A673 (cell line): ENCODE data around the gene ZNF827. TPM values are rescaled to one million over a fixed set of nuclear protein-coding genes. Genes with fewer than 3 reads are reported as not detected.

ENCODE experiments used
- BruUV-seq: library from RNA; stranded (reverse); fragments of 400-500 nt; replicated peaks from 2 replicates; lab custom pipeline; 2021; lab: Mats Ljungman, UMichigan
- CTCF ChIA-PET: fragments of 300-600 bp; sonication (Branson Sonifier 250); formaldehyde crosslinking; loops from one replicate; lab custom pipeline; 2022; ENCODE audit warnings: antibody characterized with exemption; lab: Charles Lee
- POLR2A ChIA-PET: fragments of 300-600 bp; sonication (Branson Sonifier 250); formaldehyde crosslinking; loops from one replicate; lab custom pipeline; 2022; ENCODE audit warnings: antibody characterized with exemption; ENCODE audit not compliant: low non-redundant PET; lab: Charles Lee
- DNase-seq: peaks from one replicate; pipeline ENCODE4 v3.0.0-alpha.2; 2015; ENCODE audit warnings: low spot score
- H3K27ac ChIP-seq: fragments of 200-600 bp; sonication (generic); 2 replicates; pipeline ENCODE4 v1.5.1; 2016; ENCODE audit warnings: mixed run types, low read depth, mild to moderate bottlenecking, mixed read lengths, antibody characterized with exemption, low read length; ENCODE audit not compliant: poor library complexity, severe bottlenecking
- H3K27me3 ChIP-seq: fragments of 200-600 bp; sonication (generic); replicated peaks from 2 replicates; pipeline ENCODE4 v1.6.1; 2017; ENCODE audit warnings: mixed run types, low read depth, mild to moderate bottlenecking, mixed read lengths, antibody characterized with exemption, low read length; ENCODE audit not compliant: insufficient read depth, poor library complexity
- H3K36me3 ChIP-seq: fragments of 200-600 bp; sonication (generic); 2 replicates; pipeline ENCODE4 v1.6.1; 2016; ENCODE audit warnings: mixed run types, mild to moderate bottlenecking, mixed read lengths, antibody characterized with exemption, low read length; ENCODE audit not compliant: insufficient read depth, poor library complexity, severe bottlenecking
- H3K4me1 ChIP-seq: fragments of 200-600 bp; sonication (generic); 2 replicates; pipeline ENCODE4 v1.6.1; 2017; ENCODE audit warnings: mixed run types, mild to moderate bottlenecking, mixed read lengths, antibody characterized with exemption, low read length; ENCODE audit not compliant: insufficient read depth, poor library complexity, severe bottlenecking
- H3K4me3 ChIP-seq: fragments of 200-600 bp; sonication (generic); 2 replicates; pipeline ENCODE4 v1.5.1; 2016; ENCODE audit warnings: low read depth, mixed run types, mild to moderate bottlenecking, mixed read lengths, low read length; ENCODE audit not compliant: poor library complexity, severe bottlenecking
- H3K9me3 ChIP-seq: fragments of 200-600 bp; sonication (generic); 2 replicates; pipeline ENCODE4 v1.6.1; 2016; ENCODE audit warnings: mixed run types, low read depth, mild to moderate bottlenecking, mixed read lengths, antibody characterized with exemption, low read length; ENCODE audit not compliant: poor library complexity, severe bottlenecking
- CTCF ChIP-seq: fragments of 300-800, 200-600 bp; sonication (generic); conservative IDR thresholded peaks from 2 replicates; pipeline ENCODE4 v1.5.1; 2017; ENCODE audit warnings: low read depth, mild to moderate bottlenecking, antibody characterized with exemption, low read length, moderate library complexity, mixed read lengths
- EZH2 ChIP-seq: fragments of 200-600 bp; sonication (generic); IDR thresholded peaks from 2 replicates; pipeline ENCODE4 v1.6.1; 2017; ENCODE audit warnings: borderline replicate concordance, low read depth, mild to moderate bottlenecking, mixed read lengths, antibody characterized with exemption, low read length; ENCODE audit not compliant: poor library complexity, severe bottlenecking
- intact Hi-C: fragments of 100-400 bp; cut with micrococcal nuclease; formaldehyde crosslinking; loops from one replicate; pipeline ENCODE4 v1.10.0; 2022; ENCODE audit not compliant: unreplicated experiment
- total RNA-seq: library from RNA; stranded (reverse); gene quantifications from 2 replicates; pipeline ENCODE4 v1.2.3, GENCODE V29; 2021

The ZNF827 gene
- total RNA-seq, 1 experiment from 2014 or later, result 20.0 TPM

GRCh38 chr4:145852256-145852839 lies 86.3 kb downstream of the ZNF827 start:
- Histone ChIP-seq H3K4me1 (peaks cover 4% of the 10 kb centered on the region), H3K36me3 (peaks cover 2% of the 10 kb centered on the region), H3K4me3 (no peak overlapping the region), H3K27ac (no peak overlapping the region), H3K27me3 (no peaks in the 10 kb centered on the region), H3K9me3 (no peaks in the 10 kb centered on the region)
- DNase-seq, result no peak
- intact Hi-C loops, result no loop called here
- no TSS peak for BruUV-seq
- TF ChIP-seq CTCF (no peak), EZH2 (no peak)
- CTCF ChIA-PET, result no interaction called here
- POLR2A ChIA-PET, result no interaction called here

DNA sequence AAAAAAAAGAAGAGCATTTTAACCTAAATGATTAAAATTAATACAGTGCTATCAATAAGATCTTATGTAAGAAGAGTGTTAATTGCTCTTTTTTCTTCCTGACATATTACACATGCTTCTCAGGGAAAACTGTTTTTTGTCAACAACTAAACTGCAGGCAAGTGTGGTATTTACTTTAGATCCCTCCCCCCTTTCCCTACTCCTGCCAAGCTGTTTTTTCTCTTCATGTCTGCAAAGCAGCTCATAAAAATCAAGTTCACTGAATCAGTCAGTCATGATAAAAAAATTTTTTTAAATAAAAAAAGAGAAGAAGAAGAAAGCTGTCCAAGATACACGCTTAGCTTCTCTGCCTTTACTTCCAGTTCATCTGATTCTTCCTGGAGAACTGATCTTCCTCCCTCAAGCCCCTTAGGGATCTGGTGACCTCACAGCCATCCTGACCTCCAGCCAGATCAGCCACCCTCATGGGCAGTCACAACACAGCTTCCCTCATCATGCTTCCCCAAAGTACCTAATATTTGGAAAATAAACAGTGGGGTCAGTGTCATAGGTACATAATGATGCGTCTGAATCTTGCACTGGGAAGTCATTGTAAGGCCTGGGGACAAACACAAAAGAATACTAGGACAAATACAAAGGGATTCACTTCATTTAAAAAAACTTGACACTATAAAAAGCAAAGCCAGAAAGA lies 87.0 kb downstream of the ZNF827 start:
- Histone ChIP-seq H3K27me3 (no peaks in the 10 kb centered on the region), H3K4me1 (peaks cover 4% of the 10 kb centered on the region), H3K27ac (no peak overlapping the region), H3K36me3 (peaks cover 2% of the 10 kb centered on the region), H3K9me3 (no peaks in the 10 kb centered on the region), H3K4me3 (no peak overlapping the region)
- intact Hi-C loops, result no loop called here
- CTCF ChIA-PET, result no interaction called here
- no peak for TF ChIP-seq EZH2
- no peak for TF ChIP-seq CTCF
- BruUV-seq, result no TSS peak
- POLR2A ChIA-PET, result no interaction called here
- DNase-seq, result no peak

- H3K4me1 ChIP-seq, result peaks cover 19% of the 10 kb centered on the region
- no peak overlapping the region for H3K4me3 ChIP-seq
- intact Hi-C loops, result no loop called here
- POLR2A ChIA-PET, result no interaction called here
- BruUV-seq, result no TSS peak
- CTCF ChIA-PET, result no interaction called here
- H3K27ac ChIP-seq, result no peak overlapping the region
- DNase-seq, result no peak
- TF ChIP-seq CTCF, result no peak
- no peak for TF ChIP-seq EZH2
- no peaks in the 10 kb centered on the region for H3K27me3 ChIP-seq
- H3K9me3 ChIP-seq, result no peaks in the 10 kb centered on the region
- H3K36me3 ChIP-seq, result peaks cover 2% of the 10 kb centered on the region
Observed at GRCh38 chr4:145847764-145848163, 90.9 kb downstream of the ZNF827 start.
